ENCODE measurements around the gene CYYR1.

DNA sequence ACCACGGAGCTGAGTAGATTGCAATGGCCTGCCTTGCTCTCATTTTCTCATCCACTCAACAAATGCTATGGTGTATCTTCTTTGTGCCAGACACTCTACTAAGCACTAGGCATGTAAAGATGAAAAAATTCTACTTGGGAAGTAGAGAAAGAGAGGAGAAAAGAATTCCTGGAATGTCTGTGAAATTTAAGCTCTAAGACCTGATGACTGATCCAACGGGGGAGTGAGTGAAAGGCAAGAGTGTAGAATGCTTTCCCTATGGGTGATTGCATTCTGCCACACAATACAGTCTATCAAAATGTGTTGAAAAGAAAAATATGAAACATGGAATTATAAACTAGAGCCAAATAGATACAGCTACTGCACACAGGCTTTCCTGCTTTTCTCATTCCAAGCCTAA lies 82.3 kb downstream of the CYYR1 start:
- TF ChIP-seq, protein P1, sequence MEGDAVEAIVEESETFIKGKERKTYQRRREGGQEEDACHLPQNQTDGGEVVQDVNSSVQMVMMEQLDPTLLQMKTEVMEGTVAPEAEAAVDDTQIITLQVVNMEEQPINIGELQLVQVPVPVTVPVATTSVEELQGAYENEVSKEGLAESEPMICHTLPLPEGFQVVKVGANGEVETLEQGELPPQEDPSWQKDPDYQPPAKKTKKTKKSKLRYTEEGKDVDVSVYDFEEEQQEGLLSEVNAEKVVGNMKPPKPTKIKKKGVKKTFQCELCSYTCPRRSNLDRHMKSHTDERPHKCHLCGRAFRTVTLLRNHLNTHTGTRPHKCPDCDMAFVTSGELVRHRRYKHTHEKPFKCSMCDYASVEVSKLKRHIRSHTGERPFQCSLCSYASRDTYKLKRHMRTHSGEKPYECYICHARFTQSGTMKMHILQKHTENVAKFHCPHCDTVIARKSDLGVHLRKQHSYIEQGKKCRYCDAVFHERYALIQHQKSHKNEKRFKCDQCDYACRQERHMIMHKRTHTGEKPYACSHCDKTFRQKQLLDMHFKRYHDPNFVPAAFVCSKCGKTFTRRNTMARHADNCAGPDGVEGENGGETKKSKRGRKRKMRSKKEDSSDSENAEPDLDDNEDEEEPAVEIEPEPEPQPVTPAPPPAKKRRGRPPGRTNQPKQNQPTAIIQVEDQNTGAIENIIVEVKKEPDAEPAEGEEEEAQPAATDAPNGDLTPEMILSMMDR (IDR thresholded peaks at IDR 0.05): no peak
- TF ChIP-seq POLR2A (IDR thresholded peaks at IDR 0.05): no peak
